IPS-NIHi11 (cell line): ENCODE measurements around the gene RAD21L1.
"Not testable (repeated sequence)": the region's sequence is repeated elsewhere in the genome, so short reads cannot be mapped to it uniquely, and the experiment has no call there.

Experiments used
- DNase-seq: peaks from one replicate; pipeline ENCODE4 v3.0.0; 2012; ENCODE audit warnings: mixed read lengths, low spot score

Gene RAD21L1

DNA sequence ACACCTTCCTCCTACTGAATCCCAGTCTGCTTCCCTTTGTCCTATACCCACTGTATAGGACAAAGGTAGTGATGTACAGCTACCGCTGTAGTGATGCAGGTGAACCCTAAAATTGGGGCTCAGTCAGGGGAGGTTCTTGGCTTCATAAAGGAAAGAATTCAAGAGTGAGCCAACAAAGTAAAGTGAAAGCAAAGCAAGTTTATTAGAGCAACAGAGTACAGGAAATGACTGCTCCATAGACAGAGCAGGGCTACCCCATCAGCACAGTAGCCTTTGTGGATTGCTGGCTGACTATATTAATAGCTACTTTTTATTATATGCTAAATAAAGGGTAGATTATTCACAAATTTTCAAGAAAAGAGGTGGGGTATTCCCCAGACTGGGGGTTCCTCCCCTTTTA is 25.9 kb upstream of the RAD21L1 start:
- DNase-seq: no peak

DNA sequence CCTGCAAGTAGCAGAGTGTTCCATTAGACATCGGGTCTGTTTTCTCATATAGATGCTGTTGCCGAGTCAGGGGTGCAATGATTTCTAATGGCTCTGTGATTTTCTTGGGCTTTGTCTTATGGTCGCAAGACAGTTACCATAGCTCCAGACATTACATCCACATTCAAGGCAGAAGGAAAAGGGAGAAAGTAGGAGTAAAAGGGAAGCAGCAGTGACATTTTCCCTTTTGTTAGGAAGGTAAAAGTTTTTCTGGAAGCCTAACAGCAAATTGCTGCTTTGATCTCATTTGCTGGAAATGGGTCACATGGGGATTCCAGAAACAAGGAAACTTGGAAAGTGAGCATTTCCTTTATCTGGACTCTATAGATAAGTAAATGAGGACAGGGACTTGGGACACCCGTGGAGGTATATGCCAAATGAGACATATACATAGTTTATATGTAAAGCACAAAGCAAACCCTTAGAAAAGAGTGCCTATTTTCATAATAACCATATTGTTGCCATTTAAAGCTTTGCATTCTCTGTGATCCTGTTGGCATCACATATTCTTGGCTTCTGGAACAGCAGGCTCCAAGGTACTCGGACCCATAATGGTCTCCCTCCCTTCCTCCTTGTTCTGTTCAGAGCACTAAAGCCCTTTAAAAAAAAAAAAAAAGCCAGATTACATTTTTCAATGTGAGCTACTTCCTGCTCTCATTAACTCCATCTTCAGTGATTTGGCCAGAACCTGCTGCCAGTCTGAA is 22.9 kb upstream of the RAD21L1 start, which contains the start of gene C20orf202:
TSS of gene C20orf202 (plus strand) at position 693 of the 743 bp plus-strand sequence. CDS start 132 bp downstream, outside the sequence.
- DNase-seq: no peak

DNA sequence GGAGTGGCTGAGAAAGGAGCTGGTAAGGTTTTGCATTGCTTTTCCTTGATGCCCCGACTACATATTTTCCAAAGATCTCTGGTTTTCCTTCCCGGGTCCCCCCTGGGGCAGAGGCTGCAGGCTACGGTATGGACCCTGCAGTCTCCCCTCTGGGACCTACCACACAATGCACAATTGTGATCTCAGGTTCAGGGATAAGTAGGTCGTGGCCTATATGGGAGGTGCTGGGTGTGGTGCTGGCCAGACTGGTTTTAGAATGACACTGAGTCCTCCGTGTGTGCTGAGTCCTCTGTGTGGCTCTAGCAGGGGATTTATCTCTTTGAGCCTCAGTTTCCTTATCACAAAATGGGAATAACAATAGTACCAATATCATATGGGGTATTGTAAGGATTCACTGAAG is 22.2 kb upstream of the RAD21L1 start:
- no peak for DNase-seq

DNA sequence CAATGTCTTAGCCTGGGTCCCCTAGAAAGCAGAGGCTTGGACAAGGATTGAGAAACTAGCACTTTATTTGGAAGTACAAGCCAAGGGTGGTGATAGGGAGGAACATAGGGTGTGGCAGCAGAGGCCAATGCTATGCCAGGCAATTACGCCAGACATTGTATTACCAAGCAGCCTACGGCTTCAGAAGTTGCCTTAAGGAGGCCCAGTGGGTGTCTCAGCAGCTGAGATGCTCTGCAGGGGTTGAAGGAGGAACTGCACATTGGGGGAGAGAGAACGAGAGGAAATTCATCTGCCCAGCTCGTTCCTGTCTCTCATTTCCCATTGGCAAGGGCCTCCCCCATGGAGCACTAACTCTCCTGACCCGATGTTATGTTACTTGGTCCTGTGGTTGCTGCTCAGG is 21.7 kb upstream of the RAD21L1 start:
- DNase-seq: no peak

DNA sequence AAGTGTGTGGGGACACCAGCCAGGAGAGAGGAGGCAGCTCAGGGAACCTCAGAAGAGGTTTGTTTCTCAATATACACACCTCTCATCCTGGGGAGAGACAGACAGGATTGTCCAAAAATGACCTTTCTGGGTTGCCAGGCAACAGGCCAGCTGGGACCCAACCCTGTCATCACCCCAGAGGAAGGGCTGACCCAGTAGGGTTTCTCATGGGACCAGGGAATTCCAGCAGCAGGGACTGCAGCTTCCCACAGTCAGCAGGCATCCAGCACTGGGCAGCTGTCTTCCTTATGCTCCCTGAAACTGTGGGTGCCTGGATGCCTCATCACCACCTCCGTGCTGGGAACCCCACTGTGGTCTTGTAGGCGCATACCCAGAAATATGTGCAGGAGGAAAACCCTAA is 21.3 kb upstream of the RAD21L1 start:
- no peak for DNase-seq

DNA sequence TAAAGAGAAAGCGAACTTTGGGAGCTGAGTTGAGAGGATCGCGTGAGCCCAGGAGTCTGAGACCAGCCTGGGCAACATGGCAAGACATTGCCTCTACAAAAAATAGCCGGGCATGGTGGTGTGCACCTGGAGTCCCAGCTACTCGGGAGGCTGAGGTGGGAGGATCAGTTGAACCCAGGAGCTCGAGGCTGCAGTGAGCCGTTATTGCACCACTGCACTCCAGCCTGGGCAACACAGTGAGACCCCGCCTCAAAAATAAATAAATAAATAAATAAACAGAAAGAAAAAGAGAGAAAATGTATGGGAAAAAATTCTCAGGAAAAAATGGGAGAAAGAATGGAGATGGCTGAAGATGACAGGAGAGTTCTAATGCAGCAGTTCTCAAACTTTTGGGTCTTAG is 20.0 kb upstream of the RAD21L1 start:
- DNase-seq: no peak

DNA sequence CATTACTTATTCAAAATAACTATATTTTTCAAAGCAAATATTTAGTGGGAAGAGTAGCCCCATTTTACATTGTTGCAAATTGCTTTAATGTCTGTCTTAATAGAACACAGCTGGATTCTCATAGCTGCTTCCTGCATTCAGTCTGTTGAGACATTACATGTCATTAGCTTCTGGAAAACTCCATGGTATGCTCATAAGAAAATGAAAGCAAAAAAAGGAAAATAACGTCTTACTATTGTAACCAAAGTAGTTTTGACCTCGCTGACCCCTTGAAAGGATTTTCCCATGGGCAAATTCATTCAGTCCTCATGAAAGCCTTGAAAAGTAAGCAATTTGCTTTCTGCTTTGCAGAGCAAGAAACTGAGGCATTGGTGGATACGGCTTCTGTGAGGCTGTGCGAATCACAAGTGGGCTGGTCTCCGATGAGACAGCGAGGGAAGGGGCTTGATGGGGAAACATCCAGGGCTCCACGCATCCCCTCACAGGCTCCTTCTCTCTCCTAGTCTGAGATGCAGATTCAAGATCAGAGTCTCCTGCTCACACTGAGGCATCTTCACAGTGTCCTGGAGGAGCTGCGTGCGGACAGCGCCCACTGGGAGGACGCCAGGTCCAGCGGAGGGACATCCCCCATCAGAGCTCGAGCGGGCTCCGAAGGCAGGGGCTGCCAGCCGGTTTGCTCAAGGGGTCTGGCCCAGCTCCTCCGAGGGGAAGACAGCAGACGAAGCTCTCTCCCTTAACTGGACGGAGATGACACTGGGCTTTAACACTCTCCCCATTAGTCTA is 19.3 kb upstream of the RAD21L1 start:
- no peak for DNase-seq

DNA sequence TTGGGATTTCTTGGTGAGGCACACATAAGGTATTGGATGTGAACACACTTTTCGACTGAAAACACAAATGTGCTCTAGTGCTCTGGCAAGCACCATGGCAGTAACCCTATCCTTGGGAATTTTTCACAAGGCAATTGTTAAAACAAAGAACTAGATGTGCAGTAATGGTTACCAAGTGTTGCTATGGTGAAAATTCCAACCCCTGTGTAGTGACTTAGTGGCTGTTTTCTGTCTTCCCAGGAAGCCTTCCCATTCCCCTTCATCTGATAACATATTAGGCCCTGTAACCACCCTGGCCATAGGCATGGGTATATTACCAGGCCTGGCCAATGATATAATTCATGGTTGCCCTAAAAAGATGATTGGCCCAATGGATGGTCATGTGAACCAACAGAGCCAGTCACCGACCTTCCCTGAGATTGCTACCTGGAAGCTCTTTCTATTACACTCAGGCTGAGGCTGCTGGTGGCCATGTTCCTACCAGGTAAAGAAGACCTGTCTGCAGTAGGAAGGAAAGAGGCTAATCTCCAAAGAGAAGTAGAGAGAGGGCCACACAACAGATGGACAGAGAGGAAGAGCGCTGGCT is 18.5 kb upstream of the RAD21L1 start:
- no peak for DNase-seq

DNA sequence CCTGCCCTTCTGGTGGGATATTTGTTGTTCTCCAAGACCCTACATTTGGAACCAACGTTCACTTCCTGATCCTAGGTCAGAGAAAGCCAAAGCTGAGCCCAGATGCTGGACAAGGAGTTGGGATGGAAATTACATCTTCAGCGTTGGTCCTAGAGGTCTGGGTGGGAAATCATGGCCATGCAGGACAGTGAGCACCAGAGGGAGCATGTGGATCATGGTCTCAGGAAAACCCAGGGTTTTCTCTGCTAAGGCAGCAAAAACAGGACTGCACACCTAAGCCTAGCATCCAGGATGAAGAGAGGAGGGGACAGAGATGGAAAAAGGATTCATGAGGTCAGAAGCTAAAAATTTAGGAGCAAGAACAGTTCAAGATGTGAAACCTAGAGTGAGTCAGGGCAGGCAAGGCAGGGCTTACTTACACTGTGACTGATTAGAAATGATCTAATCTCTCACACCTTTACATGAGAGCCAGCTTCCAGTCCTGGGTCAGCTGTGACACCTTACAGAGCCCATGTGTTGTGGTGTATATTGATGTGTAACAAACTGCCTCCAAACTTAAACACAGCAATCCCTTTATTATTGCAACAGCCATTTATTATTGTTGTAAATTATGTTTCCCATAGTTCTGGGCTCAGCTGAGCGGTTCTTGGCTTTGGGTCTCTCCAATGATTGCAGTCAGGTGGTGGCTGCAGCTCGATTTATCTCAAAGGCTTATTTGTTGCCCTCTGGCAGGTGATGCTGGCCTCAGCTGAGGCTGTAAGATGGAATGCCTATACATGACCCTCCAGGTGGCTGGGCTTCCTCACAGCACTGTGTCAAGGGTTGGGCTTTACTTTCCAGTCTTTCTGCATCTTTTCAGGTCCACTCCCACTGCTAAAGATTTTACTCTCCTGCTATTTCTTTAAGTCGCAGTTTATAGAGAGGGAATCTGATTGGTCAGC is 16.1 kb upstream of the RAD21L1 start:
- no peak for DNase-seq

DNA sequence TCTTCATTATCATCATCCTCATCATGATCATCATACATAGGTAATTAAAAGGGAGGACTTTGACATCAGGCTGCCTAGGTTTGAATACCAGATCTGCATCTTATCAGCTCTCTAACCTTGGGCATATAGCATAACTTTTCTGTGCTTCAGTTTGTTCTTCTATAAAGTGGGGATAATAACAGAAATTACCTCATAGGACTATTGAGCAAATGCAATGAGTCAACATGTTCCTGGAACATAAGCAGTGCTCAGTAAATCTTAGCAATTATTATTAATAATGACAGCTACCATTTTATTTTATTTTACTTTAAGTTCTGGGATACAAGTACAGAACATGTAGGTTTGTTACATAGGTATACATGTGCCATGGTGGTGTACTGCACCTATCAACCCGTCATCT is 15.3 kb upstream of the RAD21L1 start:
- DNase-seq: no peak

- no peak for DNase-seq
These were observed 13.8 kb upstream of the RAD21L1 start for GRCh38 chr20:1212023-1212422.

DNA sequence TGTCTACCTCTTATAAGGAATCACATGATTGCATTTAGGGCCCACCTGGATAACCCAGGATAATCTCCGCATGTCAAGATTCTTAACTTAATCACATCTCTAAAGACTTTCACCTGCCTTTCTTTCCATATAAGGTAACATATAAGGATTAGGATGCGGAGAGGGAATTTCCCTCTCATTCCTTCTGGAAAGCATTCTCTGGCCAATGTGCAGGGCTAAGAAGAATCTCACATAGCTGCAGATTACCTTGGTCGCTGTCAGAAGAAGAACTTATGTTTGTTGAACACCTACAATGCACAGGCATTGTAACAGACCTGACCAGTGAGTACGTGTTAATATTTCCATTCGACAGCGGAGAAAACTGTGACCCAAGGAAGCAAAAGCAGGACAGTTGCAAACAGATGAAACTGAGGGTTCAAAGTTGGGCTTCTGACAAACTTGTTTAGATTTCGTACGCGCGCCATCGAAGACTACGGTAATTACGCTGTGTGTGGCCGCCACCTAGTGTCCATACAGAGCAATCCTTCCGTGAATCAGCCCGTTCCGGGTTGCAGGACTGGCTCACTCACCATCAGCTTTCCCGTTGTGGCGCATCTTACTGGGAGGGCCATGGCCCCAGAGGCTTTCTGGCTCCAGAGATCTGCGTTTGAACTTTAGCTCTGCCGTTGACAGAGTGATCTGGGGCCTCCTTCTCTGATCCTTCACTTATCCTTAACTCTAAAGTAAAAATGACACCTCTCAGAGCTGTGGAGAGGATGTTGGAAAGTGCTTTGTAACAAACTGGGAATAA is 13.0 kb upstream of the RAD21L1 start:
- DNase-seq: peak; percentile 74

DNA sequence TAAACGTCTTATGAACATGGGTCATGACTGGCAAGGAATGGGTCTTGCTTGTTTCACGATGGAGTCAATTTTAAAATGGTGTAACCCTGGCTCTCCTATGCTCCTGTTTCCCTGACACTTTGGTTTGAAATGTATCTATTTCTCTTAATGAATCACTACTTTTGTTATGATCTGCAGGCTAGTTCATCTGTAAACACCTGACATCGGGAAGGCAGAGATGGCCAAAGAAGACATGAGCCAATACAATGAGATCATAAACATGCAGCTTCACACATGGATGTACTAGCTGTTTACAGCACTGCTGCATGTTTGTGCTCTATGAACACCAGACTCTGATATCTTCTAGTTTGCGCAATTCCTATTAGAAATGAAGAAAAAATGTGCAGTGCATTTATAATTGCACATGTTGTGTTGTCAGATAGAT is 11.0 kb upstream of the RAD21L1 start:
- no peak for DNase-seq

GRCh38 chr20:1215386-1216170 is 10.3 kb upstream of the RAD21L1 start:
- DNase-seq: no peak

DNA sequence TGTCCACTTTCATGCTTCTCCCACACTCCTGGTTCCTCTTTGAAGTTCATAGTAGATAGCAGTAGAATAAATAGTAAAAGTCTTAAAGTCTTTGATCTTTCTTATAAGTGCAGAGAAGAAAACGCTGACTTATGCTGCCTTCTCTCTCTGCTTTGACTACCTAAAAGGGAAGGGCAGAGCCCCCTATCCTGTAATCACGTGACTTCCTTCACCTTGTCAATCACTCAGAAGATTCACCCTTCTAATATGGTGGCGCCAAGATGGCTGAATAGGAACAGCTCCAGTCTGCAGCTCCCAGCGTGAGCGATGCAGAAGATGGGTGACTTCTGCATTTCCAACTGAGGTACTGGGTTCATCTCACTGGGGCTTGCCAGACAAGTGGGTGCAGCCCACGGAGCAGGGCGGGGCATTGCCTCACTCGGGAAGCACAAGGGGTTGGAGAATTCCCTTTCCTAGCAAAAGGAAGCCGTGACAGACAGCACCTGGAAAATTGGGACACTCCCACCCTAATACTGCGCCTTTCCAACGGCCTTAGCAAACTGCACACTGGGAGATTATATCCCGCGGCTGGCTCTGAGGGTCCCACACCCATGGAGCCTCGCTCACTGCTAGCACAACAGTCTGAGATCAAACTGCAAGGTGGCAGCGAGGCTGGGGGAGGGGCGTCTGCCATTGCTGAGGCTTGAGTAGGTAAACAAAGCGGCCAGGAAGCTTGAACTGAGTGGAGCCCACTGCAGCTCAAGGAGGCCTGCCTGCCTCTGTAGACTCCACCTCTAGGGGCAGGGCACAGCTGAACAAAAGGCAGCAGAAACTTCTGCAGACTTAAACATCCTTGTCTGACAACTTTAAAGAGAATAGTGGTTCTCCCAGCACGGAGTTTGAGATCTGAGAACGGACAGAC is 9.1 kb upstream of the RAD21L1 start:
- DNase-seq: not testable (repeated sequence)

GRCh38 chr20:1222750-1223149 is 3.1 kb upstream of the RAD21L1 start:
- DNase-seq: not testable (repeated sequence)

- no peak for DNase-seq
These were observed 1.5 kb upstream of the RAD21L1 start for GRCh38 chr20:1224205-1224890.

- peak; percentile 99 for DNase-seq
These were observed 521 bp upstream of the RAD21L1 start for GRCh38 chr20:1225263-1225782.
